DMS114 treated with DMSO at 0.1 percent for 48 hours (cell line): Measurements from ENCODE around the gene ZACN.
"Not testable (repeated sequence)": the region's sequence is repeated elsewhere in the genome, so short reads cannot be mapped to it uniquely, and the experiment has no call there.

Source experiments
- DNase-seq: peaks from one replicate; lab custom pipeline; 2025; ENCODE audit not compliant: unreplicated experiment; lab: John Stamatoyannopoulos, UW

ZACN gene

GRCh38 chr17:76053246-76054111 is 25.5 kb upstream of the ZACN start:
- DNase-seq: no peak

GRCh38 chr17:76054112-76054476 is 24.9 kb upstream of the ZACN start:
- no peak for DNase-seq

- no peak for DNase-seq
Measured at GRCh38 chr17:76056882-76057281, 22.1 kb upstream of the ZACN start.

GRCh38 chr17:76058264-76058663 is 20.7 kb upstream of the ZACN start:
- DNase-seq: not testable (repeated sequence)

- no peak for DNase-seq
Measured at GRCh38 chr17:76063875-76064546, 15.0 kb upstream of the ZACN start.

GRCh38 chr17:76065775-76066174 is 13.2 kb upstream of the ZACN start:
- no peak for DNase-seq

- no peak for DNase-seq
Measured at GRCh38 chr17:76071531-76072147, 7.3 kb upstream of the ZACN start.

- DNase-seq: peak; percentile 84
Measured at GRCh38 chr17:76072148-76072858, 6.7 kb upstream of the ZACN start, which contains the start of gene SRP68. Gene SRP68 (minus strand): TSS chr17:76072517. CDS start chr17:76072491, 26 bp downstream.

- DNase-seq: no peak
Measured at GRCh38 chr17:76074390-76075363, 4.3 kb upstream of the ZACN start, which contains the start of gene GALR2. Gene GALR2 (plus strand): TSS chr17:76074781. CDS start chr17:76074884, 103 bp downstream.

GRCh38 chr17:76075364-76076145 is 3.4 kb upstream of the ZACN start:
- no peak for DNase-seq

GRCh38 chr17:76076146-76076764 is 2.7 kb upstream of the ZACN start:
- DNase-seq: no peak

- no peak for DNase-seq
Measured at GRCh38 chr17:76076765-76077583, 2.0 kb upstream of the ZACN start.

- DNase-seq: no peak
Measured at GRCh38 chr17:76077584-76078110, 1.3 kb upstream of the ZACN start.

GRCh38 chr17:76078370-76078769 is 612 bp upstream of the ZACN start:
- DNase-seq: not testable (repeated sequence)

- no peak for DNase-seq
Measured at GRCh38 chr17:76079535-76079955, 563 bp downstream of the ZACN start.

GRCh38 chr17:76079956-76080767 is 1.2 kb downstream of the ZACN start:
- DNase-seq: no peak
